IPS DF 4.7 (cell line): ENCODE data around the gene SLN.

Experiments used
- DNase-seq: peaks from one replicate; pipeline ENCODE4 v3.0.0-alpha.2; 2013; ENCODE audit warnings: low spot score; ENCODE audit errors: extremely low read depth

SLN gene

DNA sequence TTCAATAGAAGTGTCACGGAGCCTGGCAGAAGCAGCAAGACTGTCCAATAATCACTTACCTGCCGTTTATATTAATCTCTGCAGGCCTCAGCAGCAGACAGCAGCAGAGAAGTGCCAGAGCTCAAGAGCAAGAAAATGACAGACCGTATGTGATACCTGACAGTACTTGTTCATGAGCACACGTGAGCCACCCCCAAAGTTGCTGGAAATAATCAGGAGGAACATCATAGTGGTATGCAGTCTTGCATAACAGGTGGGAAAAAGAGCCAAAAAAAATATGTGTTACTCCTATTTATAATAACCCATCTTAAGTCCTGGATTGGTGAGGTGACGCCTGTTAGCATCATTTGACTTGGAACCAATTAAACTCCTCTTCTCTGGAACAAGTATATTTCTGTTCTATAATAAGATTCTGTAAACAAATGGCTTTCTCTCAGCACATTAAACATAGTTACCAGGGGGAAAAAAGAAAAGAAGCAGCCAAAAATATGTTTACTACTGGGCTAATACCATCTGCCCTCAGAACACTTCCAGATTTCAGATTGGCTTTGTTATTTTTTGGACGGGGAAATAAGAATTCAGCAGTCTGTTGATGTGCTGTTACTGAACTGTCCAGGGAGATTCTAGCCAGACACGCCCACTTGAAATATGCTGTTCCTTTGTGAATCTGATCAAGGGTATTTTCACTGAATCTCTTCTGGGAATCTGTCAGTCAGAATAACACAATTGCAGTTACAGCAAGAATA, 7.9 kb upstream of the SLN start:
- no peak for DNase-seq

DNA sequence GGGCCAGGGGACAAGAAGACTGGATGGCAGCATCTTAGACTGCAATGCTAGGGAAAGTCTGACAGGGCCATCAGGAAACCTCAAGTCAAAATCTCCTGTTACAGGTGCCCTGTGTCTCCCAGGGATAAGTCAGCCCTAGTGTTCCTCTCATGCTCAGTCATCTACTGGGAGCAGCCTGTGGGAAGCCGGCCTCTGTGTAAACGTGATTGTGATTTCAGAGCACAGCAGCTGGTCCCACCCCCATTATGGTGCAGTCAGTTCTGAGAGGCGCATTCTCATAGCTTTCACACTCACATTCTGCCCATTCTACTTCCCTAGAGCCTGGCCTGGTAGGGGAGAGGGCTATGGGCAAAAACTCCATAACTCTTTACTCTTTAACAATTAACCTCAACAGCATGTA, 7.2 kb upstream of the SLN start:
- no peak for DNase-seq

DNA sequence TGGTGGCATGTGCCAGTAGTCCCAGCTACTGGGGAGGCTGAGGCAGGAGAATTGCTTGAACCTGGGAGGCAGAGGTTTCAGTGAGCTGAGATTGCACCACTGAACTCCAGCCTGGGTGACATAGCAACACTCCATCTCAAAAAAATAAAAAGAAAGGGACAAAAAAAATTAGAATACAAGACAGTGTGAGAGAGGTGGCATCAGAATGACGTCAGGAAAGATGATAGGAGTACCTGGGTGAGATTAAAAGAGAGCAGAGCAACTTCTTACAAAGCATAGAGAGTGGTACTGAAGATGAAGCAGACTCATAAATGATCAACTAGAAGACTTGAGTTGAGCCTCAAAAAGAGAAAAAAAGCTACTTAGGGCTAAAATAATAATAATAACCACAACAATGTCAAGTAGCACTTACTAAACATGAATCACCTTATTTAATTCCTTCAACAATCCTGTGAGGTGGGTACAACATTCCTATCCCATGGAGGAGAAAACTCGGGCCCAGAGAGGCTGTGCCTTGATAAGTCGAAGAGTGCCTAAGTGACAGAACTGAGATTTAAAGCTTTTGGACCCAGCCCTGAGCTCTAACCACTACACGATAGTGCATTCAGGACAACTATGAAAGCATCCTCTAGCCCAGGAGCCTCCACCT, 5.2 kb upstream of the SLN start:
- DNase-seq: no peak

DNA sequence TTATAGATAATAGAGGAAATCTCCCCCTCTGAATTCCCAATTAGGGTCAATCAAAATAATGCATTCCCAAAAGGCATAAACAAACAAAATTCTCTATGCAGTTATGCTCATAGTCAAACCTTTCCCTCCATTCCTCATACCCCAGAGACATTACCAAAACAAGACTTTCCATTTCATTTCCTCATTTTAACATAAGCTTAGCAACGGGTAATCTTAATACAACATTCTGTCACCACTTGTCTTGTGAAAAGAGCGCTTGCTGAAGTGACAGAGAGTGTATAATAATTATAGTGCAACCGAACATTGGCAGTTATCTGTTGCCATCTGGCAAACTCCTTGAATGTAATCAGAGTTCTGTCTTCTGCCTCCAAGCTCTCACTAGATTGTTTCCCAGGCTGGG, 1.2 kb upstream of the SLN start:
- DNase-seq: no peak

DNA sequence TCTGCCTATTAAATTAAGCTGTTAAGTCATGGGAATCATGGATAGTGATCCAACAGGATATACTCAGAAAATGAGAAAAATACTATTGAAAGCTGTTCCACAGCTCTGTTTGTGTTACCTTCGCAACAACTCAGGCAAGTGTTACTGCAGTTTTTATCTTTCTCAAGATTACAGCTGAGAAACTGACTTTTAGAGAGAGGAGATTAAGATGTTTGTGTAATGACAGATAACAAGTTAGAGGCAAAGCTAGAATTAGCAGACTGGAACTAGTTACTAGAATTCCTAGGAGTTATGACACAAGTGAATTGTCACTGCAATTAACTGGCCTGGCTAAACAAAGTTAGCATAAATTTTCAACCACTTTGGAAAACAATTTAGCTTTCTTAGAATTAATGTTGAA, 1.6 kb downstream of the SLN start:
- no peak for DNase-seq

DNA sequence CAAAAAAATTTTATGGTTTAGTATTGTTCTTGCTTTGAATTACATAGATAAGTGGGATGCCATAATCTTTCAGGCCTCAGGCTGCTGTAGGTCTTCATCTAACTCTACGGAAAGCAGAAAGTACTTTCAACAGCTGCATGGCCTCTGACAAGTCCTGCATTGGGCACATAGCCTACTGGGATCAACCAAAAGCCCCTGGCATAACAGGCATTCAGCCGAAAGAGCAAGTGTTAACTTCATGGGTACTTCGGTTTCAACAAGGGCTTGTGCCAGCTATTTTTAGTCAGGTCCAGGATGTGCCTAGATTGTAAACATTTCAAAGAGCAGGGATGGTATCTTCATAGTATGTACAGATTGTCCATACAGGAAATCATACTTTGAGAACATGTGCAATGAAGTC, 3.1 kb downstream of the SLN start:
- no peak for DNase-seq

DNA sequence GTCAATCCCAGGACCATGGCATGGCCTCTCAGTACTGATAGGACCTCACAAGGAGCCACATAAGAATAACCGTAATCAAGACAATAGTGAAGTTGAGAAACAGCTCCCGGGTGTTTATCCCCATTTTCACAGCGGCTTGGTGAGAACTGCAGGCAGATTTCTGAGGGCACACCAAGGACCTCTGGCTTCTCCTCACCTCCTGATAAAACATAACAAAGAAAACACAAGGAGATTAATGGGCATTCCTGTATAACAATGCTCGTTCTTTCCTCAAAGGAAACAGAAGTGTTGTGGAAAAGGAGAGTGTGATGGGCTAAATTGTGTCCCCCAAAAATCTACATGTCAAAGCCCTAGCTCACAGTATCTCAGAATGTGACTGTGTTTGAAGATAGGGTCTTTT, 4.0 kb downstream of the SLN start:
- no peak for DNase-seq

DNA sequence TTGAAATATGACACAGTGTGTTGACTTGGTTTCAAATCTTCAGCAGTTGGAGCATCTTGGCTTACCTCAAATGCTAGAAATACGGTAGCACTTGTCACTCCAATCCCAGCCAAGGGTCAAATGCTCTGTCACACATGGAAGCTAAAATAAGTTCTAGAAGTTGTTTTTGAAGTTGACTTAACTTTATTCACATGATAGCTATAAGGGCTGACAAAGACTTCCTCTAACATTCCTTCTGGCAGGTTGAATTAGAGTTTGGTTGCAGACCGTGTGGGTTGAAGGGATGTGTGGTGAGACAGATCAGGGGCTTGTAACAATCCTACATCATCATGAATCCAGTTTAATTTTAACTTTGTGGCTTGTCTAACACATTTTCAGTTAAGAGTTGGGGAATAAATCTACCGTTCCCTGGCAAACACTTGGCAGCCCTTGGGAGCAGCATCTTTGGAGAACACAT, 4.6 kb downstream of the SLN start:
- no peak for DNase-seq

DNA sequence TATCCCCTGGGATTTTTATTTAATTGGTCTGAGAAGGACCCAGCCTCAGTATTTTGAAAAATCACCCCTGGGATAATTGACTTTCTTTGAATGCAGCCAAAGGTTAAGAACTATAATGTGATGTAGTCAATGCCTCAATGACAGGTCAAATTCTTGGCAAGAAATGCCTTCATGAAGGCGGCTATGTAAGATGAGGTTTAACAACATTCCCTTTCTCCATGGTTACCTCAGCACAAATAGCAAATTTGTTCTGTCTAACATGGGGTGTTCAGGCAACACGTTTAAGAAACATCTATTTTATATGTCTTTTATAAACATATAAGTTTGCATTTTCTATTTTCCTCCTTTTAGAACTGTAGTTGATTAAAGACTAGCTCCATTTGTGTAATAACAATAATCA, 5.3 kb downstream of the SLN start:
- no peak for DNase-seq

DNA sequence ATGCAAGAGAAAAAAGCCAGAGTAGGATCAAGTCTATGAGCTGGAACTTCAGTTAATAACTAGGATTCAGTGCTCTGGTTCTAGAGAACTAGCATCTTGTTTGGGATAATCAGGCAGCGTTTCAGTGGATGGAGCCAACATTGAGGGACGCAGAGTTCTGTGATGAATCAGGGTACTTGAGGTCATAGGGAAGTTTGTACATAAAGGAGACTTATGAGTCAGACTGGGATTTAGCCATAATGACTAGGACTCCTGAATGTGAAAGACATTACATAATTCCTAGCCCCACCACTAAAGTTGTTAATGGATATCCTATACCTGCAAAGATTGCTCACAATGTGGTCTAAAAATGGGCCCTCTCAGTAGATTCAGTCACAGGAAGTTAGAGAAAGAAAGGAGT, 6.8 kb downstream of the SLN start:
- DNase-seq: no peak

DNA sequence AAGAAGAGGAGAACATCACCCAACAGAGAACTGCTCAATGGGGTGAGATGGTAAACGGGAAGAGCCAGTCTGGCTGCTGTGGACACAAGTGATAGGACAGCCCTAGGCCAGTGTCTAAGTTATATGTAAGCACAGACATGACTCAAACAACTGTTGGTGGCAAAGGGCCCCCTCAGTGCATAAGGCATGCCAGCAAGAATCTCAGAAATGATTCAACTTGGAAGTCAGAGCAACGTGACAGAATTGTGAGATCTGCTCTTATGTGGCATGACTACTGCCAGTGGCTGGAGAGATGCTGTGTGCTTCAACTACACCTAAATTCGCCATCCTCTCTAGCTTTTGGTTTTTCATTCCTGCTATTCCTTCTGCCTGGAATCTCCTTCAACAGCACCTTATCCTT, 7.4 kb downstream of the SLN start:
- DNase-seq: no peak

DNA sequence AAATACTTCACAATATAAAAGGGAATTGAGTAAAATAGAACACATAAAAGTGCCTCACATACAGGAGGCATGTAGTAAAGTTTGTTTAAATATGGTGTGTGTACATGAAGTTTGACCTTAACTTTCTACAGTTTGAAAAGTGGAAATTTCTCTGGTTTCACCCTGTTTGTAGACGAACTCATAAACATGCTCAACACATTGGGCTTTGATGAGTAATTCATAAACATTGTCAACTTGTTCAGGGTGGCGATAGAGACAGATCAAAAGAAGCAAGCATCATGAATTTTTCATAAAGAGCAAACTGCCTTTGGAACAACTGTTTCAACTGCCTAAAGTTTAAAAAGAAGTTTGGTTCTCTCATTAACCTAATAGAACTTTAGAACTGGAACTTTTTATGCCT, 9.1 kb downstream of the SLN start:
- DNase-seq: no peak

DNA sequence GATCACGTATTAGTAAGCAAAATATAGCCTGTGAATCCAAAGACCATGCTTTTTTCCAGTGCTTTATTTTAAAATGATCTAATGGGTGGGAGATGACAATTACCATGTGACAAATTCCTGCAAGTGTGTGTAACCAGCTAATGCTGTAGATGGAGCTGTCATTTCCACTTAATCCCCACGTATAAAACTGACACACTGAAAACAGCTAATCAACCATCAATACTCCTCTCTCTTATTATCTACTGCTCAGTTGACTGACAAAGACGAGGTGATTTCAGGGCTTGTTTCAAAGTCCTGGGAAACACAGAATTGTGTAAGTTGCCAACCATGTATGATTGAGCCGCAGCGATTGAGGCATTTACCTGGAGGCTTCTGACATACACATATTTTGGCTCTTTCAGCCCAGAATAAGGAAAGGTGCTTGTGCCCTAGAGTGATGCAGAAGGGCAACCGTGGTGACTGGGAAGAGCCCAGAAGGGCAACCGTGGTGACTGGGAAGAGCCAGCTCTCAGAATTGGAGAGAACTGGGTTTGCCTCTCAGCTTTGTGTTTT, 9.7 kb downstream of the SLN start:
- DNase-seq: no peak

DNA sequence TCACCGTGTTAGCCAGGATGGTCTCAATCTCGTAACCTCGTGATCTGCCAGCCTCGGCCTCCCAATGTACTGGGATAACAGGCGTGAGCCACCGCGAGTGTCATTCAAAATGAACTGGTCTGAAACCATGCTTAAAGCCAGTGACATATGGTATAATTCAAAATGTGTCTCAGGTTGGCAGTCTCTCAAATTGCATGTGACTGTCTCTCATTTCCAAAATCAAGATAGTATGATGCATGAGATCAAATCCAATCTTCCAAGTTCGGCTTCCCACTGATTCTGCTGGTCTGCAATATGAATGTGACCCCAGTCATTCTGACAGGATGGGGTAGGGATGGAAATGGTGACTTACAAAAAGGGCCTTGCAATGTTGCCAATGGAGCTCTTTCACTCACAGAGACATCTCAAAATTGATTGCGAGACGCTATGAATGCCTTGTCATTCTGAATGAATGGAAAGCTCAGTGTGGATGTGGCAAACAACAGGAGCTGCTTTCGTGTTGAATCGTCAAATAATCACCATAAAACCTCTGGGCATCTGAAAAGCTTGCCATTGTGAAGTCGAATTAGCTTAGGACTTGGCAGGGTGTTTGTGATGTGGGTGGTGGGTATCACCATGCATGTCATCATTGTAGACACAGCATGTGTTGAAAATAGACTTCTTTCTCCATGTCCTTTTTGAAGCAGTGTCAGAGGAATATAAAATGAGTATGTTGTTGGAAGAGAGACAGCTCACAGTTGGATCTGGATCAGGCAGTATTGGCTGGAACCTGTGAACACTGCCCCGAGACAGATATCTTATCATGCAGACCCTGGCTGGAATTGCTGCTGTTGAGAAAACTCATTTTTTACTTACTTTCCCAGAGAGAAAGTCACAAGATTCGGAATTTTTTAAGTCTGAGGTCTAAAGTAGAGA, 12.2 kb downstream of the SLN start:
- no peak for DNase-seq

DNA sequence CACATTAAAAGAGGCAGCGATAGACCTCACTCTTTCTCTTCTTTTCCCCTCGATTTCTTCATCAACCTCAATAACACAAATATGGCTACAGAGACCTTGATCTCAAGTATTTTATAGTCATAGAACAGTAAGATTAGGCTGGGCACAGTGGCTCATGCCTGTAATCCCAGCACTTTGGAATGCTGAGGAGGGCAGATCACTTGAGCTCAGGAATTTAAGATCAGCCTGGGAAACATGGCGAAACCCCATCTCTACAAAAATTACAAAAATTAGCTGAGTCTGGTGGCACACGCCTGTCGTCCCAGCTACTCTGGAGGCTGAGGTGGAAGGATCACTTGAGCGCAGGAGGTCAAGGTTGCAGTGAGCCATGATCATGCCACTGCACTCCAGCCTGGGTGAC, 14.6 kb downstream of the SLN start:
- DNase-seq: no peak

DNA sequence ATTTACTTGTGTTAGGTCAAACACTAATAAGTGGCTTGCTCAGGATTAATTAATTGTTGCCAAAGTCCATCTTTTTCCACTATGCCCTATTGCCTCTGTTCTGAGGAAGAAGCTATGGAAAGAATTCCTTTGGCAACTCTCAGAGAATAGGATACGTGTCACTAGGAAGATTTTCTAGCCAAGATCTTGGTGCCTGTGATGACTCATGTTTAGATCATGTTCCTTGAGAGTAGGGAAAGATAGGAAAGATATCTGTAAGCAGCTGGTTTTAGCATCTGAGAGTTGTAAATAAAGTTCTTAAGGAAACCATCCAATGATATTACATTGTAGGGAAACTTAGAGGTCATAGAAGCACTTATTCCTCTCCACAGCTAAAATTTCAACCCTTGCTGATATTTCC, 15.7 kb downstream of the SLN start:
- no peak for DNase-seq

DNA sequence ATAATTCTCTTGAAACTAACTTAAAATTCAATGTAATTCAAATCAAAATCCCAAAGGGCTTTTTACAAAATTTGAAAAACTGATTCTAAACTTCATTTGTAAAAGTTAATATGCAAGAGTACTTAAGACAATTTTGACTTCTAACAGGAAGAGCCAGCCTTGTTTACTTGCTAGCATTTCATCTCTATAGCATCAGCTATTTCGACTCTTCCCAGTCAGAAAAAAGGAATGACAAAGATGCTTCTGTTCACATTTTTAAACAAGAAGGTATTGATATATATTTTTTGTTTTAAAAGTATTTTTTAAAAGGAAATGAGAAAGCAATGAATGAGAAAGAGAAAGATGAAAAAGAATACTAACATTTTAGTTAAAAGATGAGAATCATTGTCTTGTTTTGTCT, 16.4 kb downstream of the SLN start:
- no peak for DNase-seq

DNA sequence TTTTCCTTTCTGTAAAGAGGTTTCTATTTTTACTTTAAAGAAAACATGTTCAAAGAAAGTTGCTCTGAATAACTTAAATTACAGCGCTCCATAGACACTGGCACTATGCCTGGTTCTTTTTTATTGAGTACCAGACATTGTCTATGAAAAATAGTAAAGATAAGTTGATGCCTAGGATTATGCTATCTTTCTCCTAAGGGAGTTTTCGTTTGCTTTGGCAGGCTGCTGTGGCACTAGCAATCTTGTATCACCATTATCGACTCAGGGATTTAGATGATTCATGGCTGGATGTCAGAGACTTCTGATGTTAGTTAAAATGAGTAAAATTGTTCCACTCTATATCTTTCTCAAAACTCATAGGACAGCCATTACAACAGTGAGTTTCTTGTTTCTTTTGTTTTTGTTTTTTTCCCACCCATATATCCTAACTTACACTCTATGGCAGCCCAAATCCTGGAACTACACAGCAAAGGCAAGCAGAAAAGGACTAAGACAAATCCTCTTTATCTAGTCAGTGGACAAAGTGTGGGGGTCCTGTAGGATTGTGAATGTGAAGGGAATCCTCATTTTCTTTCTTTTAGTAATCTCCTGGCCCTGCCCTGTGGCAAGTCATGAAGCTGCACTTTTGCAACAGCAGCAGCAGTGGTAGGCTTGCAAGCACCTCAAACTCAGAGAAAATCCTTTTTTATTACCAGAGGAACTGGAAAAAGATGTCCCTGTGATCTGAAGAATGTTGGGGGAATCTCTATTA, 20.7 kb downstream of the SLN start:
- DNase-seq: no peak

DNA sequence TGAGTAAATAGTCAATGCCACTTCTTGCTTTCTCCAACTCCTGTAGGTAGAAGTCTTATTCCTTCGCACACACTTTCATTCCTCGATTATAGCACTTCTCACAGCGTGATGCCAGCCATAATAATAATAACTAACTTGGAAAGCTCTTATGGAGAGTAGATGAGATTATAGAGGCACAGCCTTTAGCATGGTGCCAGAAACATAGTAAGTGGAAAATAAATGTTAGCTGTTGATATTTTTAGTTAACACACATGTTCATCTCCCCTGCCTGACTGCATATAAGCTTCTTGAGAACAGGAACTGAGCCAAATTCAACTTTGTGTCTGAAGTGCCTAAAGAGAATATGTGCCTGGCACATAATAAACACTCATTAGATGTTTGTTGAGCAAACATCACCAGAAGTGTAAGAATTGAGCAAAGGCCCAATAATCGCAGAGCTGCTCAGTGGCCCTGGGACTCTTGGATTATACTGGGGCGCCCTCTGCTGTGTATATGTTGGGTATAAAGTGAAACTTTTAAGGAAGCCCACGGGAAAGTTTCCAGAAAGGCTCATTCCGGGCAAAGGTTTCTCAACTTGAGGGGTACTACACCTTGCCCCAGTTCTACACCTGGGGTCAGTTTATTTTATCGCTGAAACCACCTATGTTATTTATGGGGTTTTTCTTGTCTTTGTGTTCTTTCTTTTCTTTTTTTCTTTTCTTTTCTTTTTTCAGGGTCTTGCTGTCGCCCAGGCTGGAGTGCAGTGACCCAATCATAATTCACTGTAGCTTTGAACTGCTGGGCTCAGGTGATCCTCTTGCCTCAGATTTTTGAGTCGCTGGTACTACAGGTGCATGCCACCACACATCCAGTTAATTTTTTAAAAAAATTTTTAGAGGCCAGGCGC, 22.3 kb downstream of the SLN start:
- no peak for DNase-seq

DNA sequence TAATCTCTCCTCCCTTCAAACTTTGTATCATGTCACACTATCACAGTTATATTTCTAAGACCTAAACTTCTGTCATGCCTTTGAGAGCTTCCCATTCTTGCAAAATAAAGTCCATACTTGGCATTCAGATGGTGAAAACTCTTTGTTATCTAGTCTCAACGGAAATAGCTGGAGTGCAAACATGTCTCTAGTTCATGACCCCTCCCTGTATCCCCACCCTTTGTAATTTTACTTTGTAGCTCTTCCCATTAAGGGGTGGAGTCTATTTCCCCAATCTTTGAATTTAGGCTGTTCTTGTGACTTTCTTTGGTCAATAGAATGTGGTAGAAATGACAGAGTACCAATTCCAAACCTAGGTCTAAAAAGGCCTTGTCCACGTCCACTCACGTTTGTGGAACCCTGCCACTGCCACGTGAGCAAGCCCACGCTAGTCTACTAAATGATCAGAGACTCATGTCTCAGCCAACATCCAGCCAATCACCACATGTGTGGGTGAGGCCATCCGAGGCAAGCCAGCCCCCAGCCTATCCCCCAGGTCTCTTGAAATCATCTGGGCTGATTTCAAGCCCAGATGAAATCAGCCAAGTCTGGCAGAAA, 23.4 kb downstream of the SLN start:
- no peak for DNase-seq
